ENCODE results near the gene GNAI2. TPM values are rescaled to one million over a fixed set of nuclear protein-coding genes. Genes with fewer than 3 reads are reported as not detected.
A peak's percentile ranks its signal among the peaks of the same experiment; 100 is the strongest.

The GNAI2 gene
- total and polyA plus RNA-seq, 2 donors (not counting 3 experiments of a cell fraction or from before 2014, with no cell fraction given) = 767 to 1,875 TPM

DNA sequence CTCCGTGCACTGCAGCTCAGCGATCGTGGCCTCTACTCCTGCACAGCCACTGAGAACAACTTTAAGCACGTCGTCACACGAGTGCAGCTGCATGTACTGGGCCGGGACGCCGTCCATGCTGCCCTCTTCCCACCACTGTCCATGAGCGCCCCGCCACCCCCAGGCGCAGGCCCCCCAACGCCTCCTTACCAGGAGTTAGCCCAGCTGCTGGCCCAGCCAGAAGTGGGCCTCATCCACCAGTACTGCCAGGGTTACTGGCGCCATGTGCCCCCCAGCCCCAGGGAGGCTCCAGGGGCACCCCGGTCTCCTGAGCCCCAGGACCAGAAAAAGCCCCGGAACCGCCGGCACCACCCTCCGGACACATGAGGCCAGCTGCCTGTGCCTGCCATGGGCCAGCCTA is 48.3 kb upstream of the GNAI2 start:
- Histone ChIP-seq H3K4me2 (ENCODE audit: insufficient read depth, low read length) (no peak overlapping the region), H3K79me2 (ENCODE audit: control insufficient read depth, insufficient read depth, low read length) (no peaks in the 10 kb centered on the region), H4K20me1 (replicated peaks; ENCODE audit: control insufficient read depth, extremely low read depth, insufficient read depth, low read length) (no peaks in the 10 kb centered on the region), H3K36me3 (ENCODE audit: control insufficient read depth in 2 of 2, extremely low read depth in 1 of 2, insufficient read depth in 2 of 2, low read length in 2 of 2) (peaks cover 0 to 41% of the 10 kb centered on the region in 2 experiments), H3K9me1 (replicated peaks; ENCODE audit: control insufficient read depth, extremely low read depth, insufficient read depth, low read length) (no peaks in the 10 kb centered on the region), H3K9me3 (replicated peaks; ENCODE audit: control insufficient read depth, insufficient read depth, low read length) (no peaks in the 10 kb centered on the region), H3K27me3 (ENCODE audit: control insufficient read depth in 2 of 2, insufficient read depth in 2 of 2, low read length in 2 of 2) (no peaks in the 10 kb centered on the region), H3K27ac (ENCODE audit: insufficient read depth, low read depth, low read length) (no peak overlapping the region), H2AFZ (ENCODE audit: low read depth, low read length) (no peak overlapping the region), H3K4me1 (ENCODE audit: control insufficient read depth, extremely low read depth, insufficient read depth, low read length) (peaks cover 5% of the 10 kb centered on the region), H3K9ac (replicated peaks; ENCODE audit: extremely low read depth, insufficient read depth, low read length) (no peak overlapping the region), H3K4me3 (replicated peaks in 1 of 3; ENCODE audit: insufficient read depth in 1 of 3, low read depth in 1 of 3, low read length in 3 of 3) (no peak overlapping the region)
- intact Hi-C loops (cut with micrococcal nuclease) (loop anchor here (2.0 to 5.0 kb wide), 2 partner anchors 17 to 50 kb away; no protein-coding TSS in a partner anchor), dilution Hi-C loops (cut with MboI; ENCODE audit: extremely low pct_ligation_motif_present, low sequenced_read_pairs) (loop anchor here (10.0 kb wide), 1 partner anchor 73 kb away; no protein-coding TSS in a partner anchor)
- no TSS peak for BruUV-seq (replicated peaks)
- ChIA-PET POLR2A (interaction anchor here (0.6 kb wide), 1 partner anchor 63 kb away, joined by 4 read pairs; no protein-coding TSS in a partner anchor), CTCF (interaction anchor here (1.2 to 12.0 kb wide), 4 partner anchors 8 to 66 kb away, joined by 3 to 177 read pairs (median 20); no protein-coding TSS in a partner anchor)
- no peak for TF ChIP-seq EZH2 (IDR thresholded peaks at IDR 0.05; ENCODE audit: borderline replicate concordance, low read depth, low read length, severe bottlenecking)
- TF ChIP-seq FOS (IDR thresholded peaks at IDR 0.05; ENCODE audit: borderline replicate concordance, insufficient read depth, low read length) = no peak
- no peak for TF ChIP-seq POLR2A (IDR thresholded peaks at IDR 0.05; ENCODE audit: low read depth, low read length)
- TF ChIP-seq POLR2AphosphoS5 (IDR thresholded peaks at IDR 0.05; ENCODE audit: insufficient read depth, low read depth, low read length) = no peak
- DNase-seq (ENCODE audit: low read depth, low spot score) (no peak), FAIRE-seq (no peak)

DNA sequence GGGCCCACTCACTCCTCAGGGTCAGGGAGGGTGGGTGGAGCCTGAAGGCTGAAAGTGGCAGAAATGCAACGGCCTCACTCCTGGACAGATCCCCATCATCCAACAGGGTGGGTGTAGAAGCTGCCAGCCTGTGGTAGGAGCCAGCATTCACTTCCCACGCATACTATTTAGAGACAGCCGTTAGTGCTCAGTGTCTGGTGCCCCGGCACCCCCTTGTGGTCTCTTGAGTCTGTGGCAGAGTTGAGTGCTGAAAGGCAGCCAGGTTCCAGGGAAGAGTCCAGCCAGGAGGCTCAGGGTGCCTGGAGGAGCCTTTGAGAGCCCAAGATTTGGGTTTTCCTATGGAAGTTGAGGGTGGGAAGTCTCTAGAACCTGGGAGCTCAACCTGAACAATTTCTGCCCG is 46.7 kb upstream of the GNAI2 start:
- H3K27me3 ChIP-seq (ENCODE audit: control insufficient read depth in 2 of 2, insufficient read depth in 2 of 2, low read length in 2 of 2) = peaks cover 11 to 12% of the 10 kb centered on the region in 2 experiments
- no peaks in the 10 kb centered on the region for H4K20me1 ChIP-seq (replicated peaks; ENCODE audit: control insufficient read depth, extremely low read depth, insufficient read depth, low read length)
- peak; percentile 95 for FAIRE-seq
- dilution Hi-C loops (cut with MboI; ENCODE audit: extremely low pct_ligation_motif_present, low sequenced_read_pairs) (loop anchor here (10.0 kb wide), 1 partner anchor 74 kb away; no protein-coding TSS in a partner anchor), intact Hi-C loops (cut with micrococcal nuclease) (loop anchor here (1.0 to 5.0 kb wide), 4 partner anchors 18 to 68 kb away; partner anchors contain the start of gene SEMA3F)
- POLR2A ChIA-PET = no interaction called here
- CTCF ChIA-PET = interaction anchor here (0.6 to 12.0 kb wide), 14 partner anchors 10 to 85 kb away, joined by 3 to 314 read pairs (median 4); no protein-coding TSS in a partner anchor
- no peak overlapping the region for H3K27ac ChIP-seq (ENCODE audit: insufficient read depth, low read depth, low read length)
- H3K79me2 ChIP-seq (ENCODE audit: control insufficient read depth, insufficient read depth, low read length) = no peaks in the 10 kb centered on the region
- peak; percentile 81 for DNase-seq (ENCODE audit: low read depth, low spot score)
- no peaks in the 10 kb centered on the region for H3K9me3 ChIP-seq (replicated peaks; ENCODE audit: control insufficient read depth, insufficient read depth, low read length)
- H3K9me1 ChIP-seq (replicated peaks; ENCODE audit: control insufficient read depth, extremely low read depth, insufficient read depth, low read length) = no peaks in the 10 kb centered on the region
- no peak overlapping the region for H3K4me3 ChIP-seq (replicated peaks in 1 of 3; ENCODE audit: insufficient read depth in 1 of 3, low read depth in 1 of 3, low read length in 3 of 3)
- peaks cover 5% of the 10 kb centered on the region for H3K4me1 ChIP-seq (ENCODE audit: control insufficient read depth, extremely low read depth, insufficient read depth, low read length)
- H3K36me3 ChIP-seq (ENCODE audit: control insufficient read depth in 2 of 2, extremely low read depth in 1 of 2, insufficient read depth in 2 of 2, low read length in 2 of 2) = peaks cover 0 to 29% of the 10 kb centered on the region in 2 experiments
- no peak overlapping the region for H3K4me2 ChIP-seq (ENCODE audit: insufficient read depth, low read length)
- H3K9ac ChIP-seq (replicated peaks; ENCODE audit: extremely low read depth, insufficient read depth, low read length) = no peak overlapping the region
- no TSS peak for BruUV-seq (replicated peaks)
- no peak overlapping the region for H2AFZ ChIP-seq (ENCODE audit: low read depth, low read length)
- TF ChIP-seq POLR2A (IDR thresholded peaks at IDR 0.05; ENCODE audit: low read depth, low read length) (no peak), GATA2 (IDR thresholded peaks at IDR 0.05; ENCODE audit: insufficient read depth, insufficient read length, low read depth, low read length) (no peak), EZH2 (IDR thresholded peaks at IDR 0.05; ENCODE audit: borderline replicate concordance, low read depth, low read length, severe bottlenecking) (no peak), JUN (IDR thresholded peaks at IDR 0.05; ENCODE audit: borderline replicate concordance, insufficient read depth, insufficient read length, low read depth) (no peak), POLR2AphosphoS5 (IDR thresholded peaks at IDR 0.05; ENCODE audit: insufficient read depth, low read depth, low read length) (peak; percentile 50)
- TF ChIP-seq, protein P1, sequence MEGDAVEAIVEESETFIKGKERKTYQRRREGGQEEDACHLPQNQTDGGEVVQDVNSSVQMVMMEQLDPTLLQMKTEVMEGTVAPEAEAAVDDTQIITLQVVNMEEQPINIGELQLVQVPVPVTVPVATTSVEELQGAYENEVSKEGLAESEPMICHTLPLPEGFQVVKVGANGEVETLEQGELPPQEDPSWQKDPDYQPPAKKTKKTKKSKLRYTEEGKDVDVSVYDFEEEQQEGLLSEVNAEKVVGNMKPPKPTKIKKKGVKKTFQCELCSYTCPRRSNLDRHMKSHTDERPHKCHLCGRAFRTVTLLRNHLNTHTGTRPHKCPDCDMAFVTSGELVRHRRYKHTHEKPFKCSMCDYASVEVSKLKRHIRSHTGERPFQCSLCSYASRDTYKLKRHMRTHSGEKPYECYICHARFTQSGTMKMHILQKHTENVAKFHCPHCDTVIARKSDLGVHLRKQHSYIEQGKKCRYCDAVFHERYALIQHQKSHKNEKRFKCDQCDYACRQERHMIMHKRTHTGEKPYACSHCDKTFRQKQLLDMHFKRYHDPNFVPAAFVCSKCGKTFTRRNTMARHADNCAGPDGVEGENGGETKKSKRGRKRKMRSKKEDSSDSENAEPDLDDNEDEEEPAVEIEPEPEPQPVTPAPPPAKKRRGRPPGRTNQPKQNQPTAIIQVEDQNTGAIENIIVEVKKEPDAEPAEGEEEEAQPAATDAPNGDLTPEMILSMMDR (IDR thresholded peaks at IDR 0.05; ENCODE audit: extremely low read depth in 1 of 2, insufficient read depth in 1 of 2, low read depth in 1 of 2, low read length in 2 of 2) = peak; percentile 88 to 91
- TF ChIP-seq, protein P2, sequence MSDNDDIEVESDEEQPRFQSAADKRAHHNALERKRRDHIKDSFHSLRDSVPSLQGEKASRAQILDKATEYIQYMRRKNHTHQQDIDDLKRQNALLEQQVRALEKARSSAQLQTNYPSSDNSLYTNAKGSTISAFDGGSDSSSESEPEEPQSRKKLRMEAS (IDR thresholded peaks at IDR 0.05; ENCODE audit: insufficient read depth, insufficient read length) = no peak

Data from endothelial cell of umbilical vein (primary cell).